Lower lobe of right lung (tissue), 2 donors: Measurements from ENCODE around the gene DEDD. TPM values are rescaled to one million over a fixed set of nuclear protein-coding genes. Genes with fewer than 3 reads are reported as not detected.

Source experiments
- ATAC-seq, 2 donors: fragments of 200-7000 bp; cut with Tn5 transposase; one replicate each; pipeline ENCODE4 v1.9.1; 2020 to 2022; ENCODE audit warnings: mild to moderate bottlenecking in 2 of 2, moderate library complexity in 2 of 2
- DNase-seq: peaks from one replicate; pipeline ENCODE4 v3.0.0-alpha.2; 2020
- H3K27ac ChIP-seq: fragments of 200-600 bp; one replicate; pipeline ENCODE4 v1.8.0; 2022
- H3K27me3 ChIP-seq: fragments of 200-600 bp; one replicate; pipeline ENCODE4 v1.8.0; 2022; ENCODE audit warnings: low read depth
- H3K36me3 ChIP-seq: fragments of 200-600 bp; one replicate; pipeline ENCODE4 v1.8.0; 2022; ENCODE audit warnings: mild to moderate bottlenecking
- H3K4me1 ChIP-seq: fragments of 200-600 bp; one replicate; pipeline ENCODE4 v1.8.0; 2022
- H3K4me3 ChIP-seq: fragments of 200-600 bp; one replicate; pipeline ENCODE4 v1.8.0; 2022; ENCODE audit warnings: mild to moderate bottlenecking
- H3K9me3 ChIP-seq: fragments of 200-600 bp; one replicate; pipeline ENCODE4 v1.8.0; 2022
- intact Hi-C: fragments of 100-400 bp; cut with DNase I; formaldehyde crosslinking; loops from one replicate; pipeline ENCODE4 v1.11.0; 2022
- total RNA-seq: library from RNA; stranded (reverse); fragmentation: NEBNext Ultra II Directional; extraction: Animal tissue kit (Norgen Biotek cat#: 25700); gene quantifications from one replicate; pipeline ENCODE4 v1.2.1, GENCODE V29; 2021
- TF ChIP-seq, protein P1 (sequence below): fragments of 200-600 bp; IDR thresholded peaks from one replicate; pipeline ENCODE4 v1.8.0; 2022; ENCODE audit warnings: antibody characterized with exemption, mild to moderate bottlenecking
- donor health status: DM: no; HTN: yes; CAD: no; lungs with severe emphysema.

The DEDD gene
- total RNA-seq, 1 donor from 2014 or later = 38.3 TPM

DNA sequence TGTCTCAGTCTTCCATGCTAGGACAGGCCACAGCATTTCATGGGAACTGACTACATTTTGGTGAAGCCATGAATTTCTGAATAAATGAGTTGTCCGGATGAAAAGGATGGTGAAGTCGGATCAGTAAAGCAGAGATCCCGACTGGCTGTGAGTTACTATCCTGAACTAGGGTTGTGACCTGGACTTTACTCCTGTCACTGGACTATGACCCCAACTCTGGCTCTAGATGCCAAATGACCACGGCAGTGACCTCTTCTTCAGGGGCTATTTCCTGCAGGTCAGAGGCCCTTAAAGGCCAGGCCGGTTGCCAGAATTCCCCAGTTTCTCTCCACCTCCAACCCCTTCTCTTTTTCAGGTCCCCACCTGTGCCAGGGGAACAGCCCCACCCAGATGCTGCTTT lies 41.4 kb downstream of the DEDD start:
- Histone ChIP-seq H3K4me3 (no peak overlapping the region), H3K4me1 (peaks cover 17% of the 10 kb centered on the region), H3K27me3 (no peaks in the 10 kb centered on the region), H3K9me3 (no peaks in the 10 kb centered on the region), H3K36me3 (no peaks in the 10 kb centered on the region), H3K27ac (no peak overlapping the region)
- ATAC-seq (no peak), DNase-seq (no peak)
- TF ChIP-seq, protein P1, sequence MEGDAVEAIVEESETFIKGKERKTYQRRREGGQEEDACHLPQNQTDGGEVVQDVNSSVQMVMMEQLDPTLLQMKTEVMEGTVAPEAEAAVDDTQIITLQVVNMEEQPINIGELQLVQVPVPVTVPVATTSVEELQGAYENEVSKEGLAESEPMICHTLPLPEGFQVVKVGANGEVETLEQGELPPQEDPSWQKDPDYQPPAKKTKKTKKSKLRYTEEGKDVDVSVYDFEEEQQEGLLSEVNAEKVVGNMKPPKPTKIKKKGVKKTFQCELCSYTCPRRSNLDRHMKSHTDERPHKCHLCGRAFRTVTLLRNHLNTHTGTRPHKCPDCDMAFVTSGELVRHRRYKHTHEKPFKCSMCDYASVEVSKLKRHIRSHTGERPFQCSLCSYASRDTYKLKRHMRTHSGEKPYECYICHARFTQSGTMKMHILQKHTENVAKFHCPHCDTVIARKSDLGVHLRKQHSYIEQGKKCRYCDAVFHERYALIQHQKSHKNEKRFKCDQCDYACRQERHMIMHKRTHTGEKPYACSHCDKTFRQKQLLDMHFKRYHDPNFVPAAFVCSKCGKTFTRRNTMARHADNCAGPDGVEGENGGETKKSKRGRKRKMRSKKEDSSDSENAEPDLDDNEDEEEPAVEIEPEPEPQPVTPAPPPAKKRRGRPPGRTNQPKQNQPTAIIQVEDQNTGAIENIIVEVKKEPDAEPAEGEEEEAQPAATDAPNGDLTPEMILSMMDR = no peak
- intact Hi-C loops = no loop called here

DNA sequence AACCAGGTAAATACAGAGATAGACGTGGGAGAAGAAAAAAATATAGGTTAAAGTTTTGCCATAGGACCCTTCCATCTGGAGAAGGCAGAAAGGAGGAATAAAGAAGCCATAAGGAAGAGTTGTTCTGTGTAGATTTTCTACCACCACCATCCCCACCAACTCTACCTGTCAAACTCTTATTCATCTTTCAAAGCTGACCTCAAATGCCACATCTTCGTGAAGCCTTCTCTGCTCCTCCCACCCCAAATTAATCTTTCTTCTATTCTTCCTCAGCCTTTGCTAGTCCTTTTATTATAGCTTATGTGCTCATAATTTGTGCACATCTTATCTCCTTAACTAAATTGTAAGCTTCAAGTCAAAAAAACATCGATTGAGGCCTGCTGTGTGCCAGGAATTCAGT lies 41.9 kb downstream of the DEDD start:
- TF ChIP-seq, protein P1 = no peak
- DNase-seq = no peak
- no peaks in the 10 kb centered on the region for H3K9me3 ChIP-seq
- ATAC-seq = no peak
- no peaks in the 10 kb centered on the region for H3K27me3 ChIP-seq
- intact Hi-C loops = no loop called here
- H3K36me3 ChIP-seq = no peaks in the 10 kb centered on the region
- peaks cover 16% of the 10 kb centered on the region for H3K4me1 ChIP-seq
- no peak overlapping the region for H3K27ac ChIP-seq
- no peak overlapping the region for H3K4me3 ChIP-seq

DNA sequence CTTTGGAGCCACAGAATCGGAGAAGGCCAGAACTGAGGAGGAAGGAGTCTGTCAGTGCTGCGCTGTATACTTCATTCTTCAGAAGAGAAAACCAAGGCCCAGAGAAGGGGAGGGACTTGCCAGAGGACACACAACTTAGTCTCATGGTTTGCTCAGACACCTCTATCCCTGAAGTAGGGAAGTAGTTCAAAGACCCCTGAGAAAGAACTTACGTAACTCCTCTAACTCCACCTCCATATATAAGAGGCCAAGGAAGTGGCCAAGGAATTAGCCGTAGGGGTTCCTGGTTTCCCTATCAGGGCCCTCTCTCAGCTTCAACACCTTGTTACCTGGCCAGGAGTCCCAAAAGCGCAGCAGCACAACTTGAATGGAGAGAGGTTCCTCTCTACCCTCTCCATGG lies 42.5 kb downstream of the DEDD start:
- TF ChIP-seq, protein P1 = no peak
- intact Hi-C loops = no loop called here
- Histone ChIP-seq H3K27me3 (no peaks in the 10 kb centered on the region), H3K4me1 (peaks cover 13% of the 10 kb centered on the region), H3K9me3 (no peaks in the 10 kb centered on the region), H3K36me3 (no peaks in the 10 kb centered on the region), H3K4me3 (no peak overlapping the region), H3K27ac (peak overlapping the region; percentile 71)
- ATAC-seq (peak in 1 of 2 donors; percentile 8), DNase-seq (no peak)

DNA sequence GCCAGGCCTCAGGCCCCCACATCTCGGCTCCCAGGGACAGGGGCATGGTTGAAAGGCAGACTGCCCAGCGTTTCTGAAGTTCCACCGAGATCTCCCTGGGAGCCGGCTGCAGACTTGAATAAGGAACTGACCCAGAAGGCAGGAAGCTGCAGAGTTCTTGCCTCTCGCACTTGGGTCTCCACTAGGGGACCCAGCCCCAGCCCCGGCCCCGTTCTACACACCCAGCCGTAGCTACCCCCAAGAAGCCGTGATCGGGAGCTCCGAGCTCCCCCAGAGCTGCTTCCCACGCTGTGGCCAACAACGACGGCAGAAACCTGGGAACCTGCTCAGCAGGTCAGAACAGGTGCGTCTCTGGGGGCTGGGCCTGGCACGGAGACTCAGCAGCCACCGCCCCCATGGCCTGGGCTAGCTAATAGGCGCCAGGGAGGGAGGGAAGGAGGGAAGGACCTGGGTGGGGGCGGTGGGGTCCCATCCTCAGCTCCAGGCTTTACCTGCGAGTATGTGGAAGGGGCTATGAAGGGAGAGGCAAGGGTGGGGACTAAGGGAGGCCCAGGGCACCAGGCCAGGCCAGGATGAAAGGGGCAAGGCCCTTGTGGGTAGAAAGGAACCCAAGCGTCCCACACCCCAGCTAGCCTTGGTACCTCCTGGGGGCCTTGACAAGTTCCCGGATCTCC lies 43.1 kb downstream of the DEDD start, which contains the start of gene NECTIN4:
Gene NECTIN4 (minus strand): TSS at position 308 of the 674 bp plus-strand sequence. CDS start 262 bp downstream, at position 46.
- DNase-seq (peak; percentile 79), ATAC-seq (peak; percentile 88 to 94)
- Histone ChIP-seq H3K4me3 (peak within 1 kb of the TSS; percentile 49), H3K4me1 (peaks cover 13% of the 10 kb centered on the region), H3K9me3 (no peaks in the 10 kb centered on the region), H3K27ac (peak within 1 kb of the TSS; percentile 71), H3K36me3 (no peaks in the 10 kb centered on the region), H3K27me3 (no peaks in the 10 kb centered on the region)
- intact Hi-C loops = no loop called here
- TF ChIP-seq, protein P1 = no peak

DNA sequence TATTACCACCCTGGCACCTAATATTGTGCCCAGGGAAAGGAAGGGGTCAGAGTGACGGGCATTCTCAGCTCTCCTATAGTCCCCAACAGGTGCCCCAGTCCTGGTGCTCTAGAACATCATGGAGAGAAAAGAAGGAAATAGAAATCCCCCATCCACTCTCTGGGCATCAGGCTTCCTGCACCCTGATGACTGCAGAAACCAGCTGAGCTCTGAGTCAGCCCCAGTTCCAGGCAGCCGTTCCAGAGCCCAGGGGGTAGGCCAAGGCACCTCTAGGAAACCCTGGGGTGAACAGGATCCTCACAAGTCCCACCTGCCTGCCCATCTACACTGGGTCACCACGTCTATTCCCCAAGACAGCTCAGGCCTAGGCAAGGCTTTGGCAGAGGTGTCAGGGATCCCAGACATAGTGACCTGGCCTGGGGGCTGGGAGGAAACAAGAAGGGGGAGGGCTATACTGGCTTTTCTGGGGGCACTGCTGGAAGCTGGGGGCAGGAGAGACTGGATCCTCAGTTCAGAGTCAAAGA lies 43.8 kb downstream of the DEDD start:
- intact Hi-C loops = no loop called here
- ATAC-seq (peak; percentile 52 to 72), DNase-seq (no peak)
- TF ChIP-seq, protein P1 = no peak
- H3K27ac ChIP-seq = peak overlapping the region; percentile 71
- no peaks in the 10 kb centered on the region for H3K9me3 ChIP-seq
- peak overlapping the region; percentile 49 for H3K4me3 ChIP-seq
- peaks cover 21% of the 10 kb centered on the region for H3K4me1 ChIP-seq
- no peaks in the 10 kb centered on the region for H3K27me3 ChIP-seq
- H3K36me3 ChIP-seq = no peaks in the 10 kb centered on the region
